Fibroblast of pulmonary artery (primary cell): ENCODE data around the gene TRAPPC1.

Source experiments
- DNase-seq: peaks from one replicate; pipeline ENCODE4 v3.0.0-alpha.2; 2010; ENCODE audit warnings: low read depth
- H3K4me3 ChIP-seq: replicated peaks from 2 replicates; pipeline ENCODE4 v1.5.1; 2011; ENCODE audit warnings: low read depth, mild to moderate bottlenecking, control low read depth, low read length, moderate library complexity
- TF ChIP-seq, protein P1 (sequence below): IDR thresholded peaks from 2 replicates; pipeline ENCODE4 v1.5.1; 2011; ENCODE audit warnings: mild to moderate bottlenecking, control low read depth, low read length, inconsistent platforms; ENCODE audit errors: missing control alignments

TRAPPC1 gene, protein sequence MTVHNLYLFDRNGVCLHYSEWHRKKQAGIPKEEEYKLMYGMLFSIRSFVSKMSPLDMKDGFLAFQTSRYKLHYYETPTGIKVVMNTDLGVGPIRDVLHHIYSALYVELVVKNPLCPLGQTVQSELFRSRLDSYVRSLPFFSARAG

DNA sequence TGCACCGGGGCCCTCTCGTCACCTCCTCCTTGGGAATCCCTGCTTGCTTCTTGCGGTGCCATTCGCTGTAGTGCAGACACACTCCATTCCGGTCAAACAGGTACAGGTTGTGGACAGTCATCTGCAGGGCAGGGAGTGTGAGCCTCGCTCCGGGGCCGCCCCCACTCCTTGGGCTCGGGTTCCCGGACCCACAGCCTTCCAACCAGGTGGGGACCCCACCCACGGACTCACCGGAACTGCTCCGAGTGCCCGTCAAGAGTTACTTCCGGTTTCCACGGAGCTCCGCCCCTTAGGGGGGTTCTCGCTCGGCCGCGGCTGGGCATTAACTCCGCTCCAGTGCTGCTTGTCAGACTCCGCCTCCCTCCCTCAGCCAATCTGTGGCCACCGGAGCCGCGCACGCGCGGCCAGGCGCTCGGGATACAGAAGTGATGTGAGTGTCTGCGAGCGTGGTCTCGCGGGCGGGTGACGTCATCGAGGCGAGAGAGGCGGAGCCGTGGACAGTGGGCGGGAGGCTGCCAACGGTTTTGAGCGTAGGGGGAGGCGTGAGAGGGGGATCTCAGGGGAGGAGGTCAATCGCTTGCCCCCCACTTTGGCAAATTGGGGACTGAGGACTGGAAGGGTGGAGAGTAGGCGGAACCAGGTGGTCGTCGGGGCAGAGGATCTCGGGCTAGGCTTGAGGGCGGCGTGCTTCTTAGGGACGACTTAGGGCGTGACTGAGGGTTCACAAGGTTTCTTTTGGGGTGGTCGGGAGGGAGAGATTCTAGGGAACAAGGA, at the start of gene TRAPPC1, which contains the start of gene CNTROB:
Gene TRAPPC1 (minus strand): TSS at position 238 of the 774 bp plus-strand sequence. CDS start 117 bp downstream, at position 121.
Gene CNTROB (plus strand): TSS at position 498 of the 774 bp plus-strand sequence. CDS start 874 bp downstream, outside the sequence.
- DNase-seq: peak; percentile 99
- TF ChIP-seq, protein P1, sequence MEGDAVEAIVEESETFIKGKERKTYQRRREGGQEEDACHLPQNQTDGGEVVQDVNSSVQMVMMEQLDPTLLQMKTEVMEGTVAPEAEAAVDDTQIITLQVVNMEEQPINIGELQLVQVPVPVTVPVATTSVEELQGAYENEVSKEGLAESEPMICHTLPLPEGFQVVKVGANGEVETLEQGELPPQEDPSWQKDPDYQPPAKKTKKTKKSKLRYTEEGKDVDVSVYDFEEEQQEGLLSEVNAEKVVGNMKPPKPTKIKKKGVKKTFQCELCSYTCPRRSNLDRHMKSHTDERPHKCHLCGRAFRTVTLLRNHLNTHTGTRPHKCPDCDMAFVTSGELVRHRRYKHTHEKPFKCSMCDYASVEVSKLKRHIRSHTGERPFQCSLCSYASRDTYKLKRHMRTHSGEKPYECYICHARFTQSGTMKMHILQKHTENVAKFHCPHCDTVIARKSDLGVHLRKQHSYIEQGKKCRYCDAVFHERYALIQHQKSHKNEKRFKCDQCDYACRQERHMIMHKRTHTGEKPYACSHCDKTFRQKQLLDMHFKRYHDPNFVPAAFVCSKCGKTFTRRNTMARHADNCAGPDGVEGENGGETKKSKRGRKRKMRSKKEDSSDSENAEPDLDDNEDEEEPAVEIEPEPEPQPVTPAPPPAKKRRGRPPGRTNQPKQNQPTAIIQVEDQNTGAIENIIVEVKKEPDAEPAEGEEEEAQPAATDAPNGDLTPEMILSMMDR: no peak
- peak within 1 kb of the TSS; percentile 99 for H3K4me3 ChIP-seq

DNA sequence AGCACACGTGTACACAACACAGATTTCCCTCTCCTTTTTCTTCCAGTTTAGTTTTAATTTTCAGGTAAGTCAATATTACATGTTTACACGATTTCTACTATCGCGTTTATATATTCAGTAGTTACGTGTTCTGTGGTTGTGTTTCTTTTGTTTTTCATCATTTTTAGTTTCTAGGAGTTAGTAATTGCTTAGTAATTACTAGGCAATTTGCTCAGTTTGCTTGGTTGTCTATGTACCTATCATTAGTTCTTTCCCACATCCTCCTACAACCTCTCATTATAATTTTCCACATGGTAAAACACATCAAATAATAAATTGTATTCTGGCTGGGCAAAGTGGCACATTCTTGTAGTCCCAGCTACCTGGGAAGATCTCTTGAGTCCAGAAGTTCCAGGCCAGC, 46.1 kb upstream of the TRAPPC1 start:
- H3K4me3 ChIP-seq: no peak overlapping the region
- TF ChIP-seq, protein P1: no peak
- no peak for DNase-seq

DNA sequence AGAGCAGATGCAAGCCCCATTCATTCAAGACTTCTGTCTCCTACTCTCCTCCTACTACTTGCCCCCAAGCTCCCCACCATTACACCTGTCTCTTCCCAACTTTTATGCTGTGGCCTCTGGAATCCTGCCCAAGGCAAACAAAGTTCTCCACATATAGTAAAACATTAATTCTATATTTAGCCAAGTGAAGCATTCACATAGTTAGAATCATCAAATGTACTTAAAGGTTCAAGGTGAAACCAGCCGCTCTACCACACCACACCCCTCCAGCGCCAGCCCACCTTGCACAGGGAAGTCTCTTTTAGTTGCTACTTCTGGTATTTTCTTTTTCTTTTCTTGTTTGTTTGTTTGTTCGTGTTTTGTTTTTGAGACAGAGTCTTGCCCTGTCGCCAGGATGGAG, 45.3 kb upstream of the TRAPPC1 start:
- no peak overlapping the region for H3K4me3 ChIP-seq
- DNase-seq: no peak
- TF ChIP-seq, protein P1: no peak

DNA sequence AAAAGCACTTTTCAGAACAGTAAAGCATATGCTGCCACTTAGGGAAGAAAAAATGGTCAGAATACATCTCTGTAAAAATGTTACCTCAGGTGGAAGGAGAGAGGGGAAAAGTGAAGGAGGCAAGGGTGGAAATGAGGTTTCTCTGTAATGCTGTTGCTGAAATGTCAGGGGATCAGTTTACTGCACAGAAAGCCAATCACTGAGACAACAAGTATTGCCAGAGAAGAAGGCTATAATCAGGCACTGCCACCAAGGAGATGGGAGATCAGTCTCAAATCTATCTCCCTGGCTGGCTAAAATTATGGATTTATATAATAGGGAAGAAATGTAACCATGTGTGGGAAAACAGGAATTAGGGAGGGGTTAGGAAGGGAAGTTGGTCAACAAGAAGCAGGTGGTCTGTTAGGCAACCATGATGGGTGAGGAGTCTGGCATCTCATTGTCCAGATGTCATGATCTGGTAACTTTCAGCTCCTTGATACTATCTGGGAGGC, 42.9 kb upstream of the TRAPPC1 start:
- no peak for DNase-seq
- TF ChIP-seq, protein P1: no peak

DNA sequence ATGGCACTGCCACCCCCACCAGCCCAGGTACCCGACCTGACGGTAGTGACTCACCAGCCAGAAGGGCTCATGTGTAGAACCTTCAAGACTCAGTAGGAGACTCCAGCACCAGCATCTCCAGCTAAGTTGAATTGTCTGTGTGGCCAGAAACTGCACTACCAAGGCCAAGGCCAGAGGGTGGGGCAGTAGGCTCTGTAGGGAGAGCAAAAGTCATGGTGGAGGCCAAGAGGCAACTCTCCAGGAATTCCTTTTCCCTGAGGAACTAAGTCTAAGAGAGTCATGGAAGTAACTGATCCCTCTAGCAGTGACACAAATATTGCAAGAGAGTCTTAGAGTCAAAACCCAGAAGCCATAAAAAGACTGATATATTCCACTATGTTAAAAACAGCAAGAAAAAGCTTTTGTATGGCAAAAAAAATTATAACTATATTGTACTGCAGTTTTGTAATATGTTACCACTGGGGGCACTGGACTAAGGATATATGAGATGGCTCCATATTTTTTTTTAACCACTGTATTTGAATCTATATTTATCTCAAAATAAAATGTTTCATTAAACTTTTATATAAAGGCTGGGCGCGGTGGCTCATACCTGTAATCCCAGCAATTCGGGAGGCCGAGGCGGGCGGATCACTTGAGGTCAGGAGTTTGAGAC, 40.5 kb upstream of the TRAPPC1 start:
- DNase-seq: peak; percentile 16
- TF ChIP-seq, protein P1: peak; percentile 36

More for the DNA sequence above, 42.9 kb upstream of the TRAPPC1 start:
- H3K4me3 ChIP-seq: no peak overlapping the region

DNA sequence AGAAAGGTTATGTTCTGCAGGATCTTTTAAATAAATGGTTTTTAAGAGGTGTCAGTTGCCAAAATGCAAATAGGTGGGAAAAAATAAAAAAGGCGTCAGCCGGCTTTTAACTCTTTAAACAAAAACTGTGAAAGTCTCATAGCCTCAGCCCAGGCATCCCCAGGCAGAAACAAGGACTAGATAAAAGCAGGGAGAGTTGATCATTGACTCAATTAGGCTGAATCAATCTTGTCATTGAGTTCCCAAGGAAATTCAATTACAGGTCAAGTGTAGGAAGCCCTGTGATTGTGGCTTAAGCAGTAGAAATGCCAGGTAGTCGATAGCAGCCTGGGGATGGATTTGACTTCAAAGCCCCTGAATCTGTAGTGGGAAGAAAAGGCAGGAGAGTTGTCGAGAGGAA, 39.9 kb upstream of the TRAPPC1 start:
- TF ChIP-seq, protein P1: no peak
- H3K4me3 ChIP-seq: no peak overlapping the region
- DNase-seq: no peak

More for the DNA sequence above, 40.5 kb upstream of the TRAPPC1 start:
- H3K4me3 ChIP-seq: no peak overlapping the region
